GM18498 (cell line): ENCODE measurements around the gene RPL22L1.
"Not testable (repeated sequence)": the region's sequence is repeated elsewhere in the genome, so short reads cannot be mapped to it uniquely, and the experiment has no call there.

Experiments
- ATAC-seq: cut with Tn5 transposase; IDR thresholded peaks from one replicate; pipeline ENCODE4 v1.9.1; 2021; ENCODE audit warnings: mild to moderate bottlenecking, moderate library complexity; ENCODE audit not compliant: unreplicated experiment

Gene RPL22L1

DNA sequence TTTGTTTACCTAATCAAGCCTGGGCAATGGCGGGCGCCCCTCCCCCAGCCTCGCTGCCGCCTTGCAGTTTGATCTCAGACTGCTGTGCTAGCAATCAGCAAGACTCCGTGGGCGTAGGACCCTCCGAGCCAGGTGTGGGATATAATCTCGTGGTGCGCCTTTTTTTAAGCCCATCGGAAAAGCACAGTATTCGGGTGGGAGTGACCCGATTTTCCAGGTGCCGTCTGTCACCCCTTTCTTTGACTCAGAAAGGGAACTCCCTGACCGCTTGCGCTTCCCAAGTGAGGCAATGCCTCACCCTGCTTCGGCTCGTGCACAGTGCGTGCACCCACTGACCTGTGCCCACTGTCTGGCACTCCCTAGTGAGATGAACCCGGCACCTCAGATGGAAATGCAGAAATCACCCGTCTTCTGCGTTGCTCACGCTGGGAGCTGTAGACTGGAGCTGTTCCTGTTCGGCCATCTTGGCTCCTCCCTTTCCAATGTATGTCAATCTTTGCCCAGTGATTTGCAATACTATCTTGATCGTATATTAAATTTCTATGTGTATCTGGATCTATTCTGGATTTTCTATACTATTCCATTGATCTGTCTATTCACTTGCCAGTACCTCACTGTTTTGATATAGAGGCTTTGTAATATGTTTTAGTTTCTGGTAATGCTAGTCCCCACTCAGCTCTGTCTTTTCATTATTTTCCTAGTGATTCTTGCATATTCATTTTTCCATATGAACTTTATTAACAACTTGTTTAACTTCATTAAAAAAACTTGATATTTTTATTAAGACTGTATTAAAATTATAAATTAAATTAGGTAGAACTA, 14.3 kb upstream of the RPL22L1 start:
- not testable (repeated sequence) for ATAC-seq

- ATAC-seq: not testable (repeated sequence)
Measured at GRCh38 chr3:170878688-170879087, 8.7 kb upstream of the RPL22L1 start.

DNA sequence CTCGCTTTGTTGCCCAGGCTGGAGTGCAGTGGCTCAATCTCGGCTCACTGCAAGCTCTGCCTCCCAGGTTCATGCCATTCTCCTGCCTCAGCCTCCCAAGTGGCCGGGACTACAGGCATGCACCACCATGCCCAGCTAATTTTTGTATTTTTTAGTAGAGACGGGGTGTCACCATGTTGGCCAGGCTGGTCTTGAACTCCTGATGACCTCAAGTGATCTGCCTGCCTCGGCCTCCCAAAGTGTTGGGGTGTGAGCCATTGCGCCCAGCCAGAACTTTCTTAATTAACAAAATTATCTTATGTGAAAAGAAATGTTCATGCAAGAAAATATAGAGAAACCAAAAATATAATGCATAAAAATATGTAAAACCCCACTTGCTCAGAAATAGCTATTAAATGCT, 7.3 kb upstream of the RPL22L1 start:
- not testable (repeated sequence) for ATAC-seq

DNA sequence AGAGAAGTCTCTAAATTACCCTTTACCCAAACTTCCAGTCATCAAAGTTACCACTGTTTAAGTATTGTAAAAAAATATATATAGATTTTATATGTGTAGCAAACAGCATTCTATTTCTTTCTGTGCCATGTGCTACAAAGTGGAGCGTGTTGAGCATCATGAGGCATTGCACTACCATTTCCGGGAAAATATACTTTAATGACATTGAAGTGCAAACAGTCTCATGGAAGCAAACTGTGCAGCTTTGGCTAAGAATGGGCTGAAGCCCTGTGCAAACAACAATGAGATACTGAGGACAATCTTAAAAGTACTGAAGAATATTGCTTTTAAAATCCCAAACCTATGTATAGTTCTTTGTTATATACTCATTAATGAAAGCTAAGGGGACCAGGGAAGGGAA, 6.5 kb upstream of the RPL22L1 start:
- no peak for ATAC-seq

DNA sequence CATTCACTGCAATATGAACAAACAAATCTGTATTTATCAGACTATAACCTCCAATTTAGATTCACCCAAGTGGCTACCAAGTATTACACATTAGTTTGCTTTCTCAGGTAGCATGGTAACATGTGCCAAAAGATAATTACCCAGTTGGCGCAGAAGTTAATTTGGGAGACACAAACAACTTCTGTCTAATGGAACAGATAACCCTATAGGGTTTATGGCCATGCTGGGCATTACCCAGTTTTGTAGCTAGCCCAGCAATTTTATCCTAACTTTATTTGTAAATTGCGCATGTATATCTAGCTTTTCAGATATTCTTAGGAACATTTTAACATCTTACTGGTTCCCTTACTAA, 780 bp downstream of the RPL22L1 start:
- ATAC-seq: no peak

DNA sequence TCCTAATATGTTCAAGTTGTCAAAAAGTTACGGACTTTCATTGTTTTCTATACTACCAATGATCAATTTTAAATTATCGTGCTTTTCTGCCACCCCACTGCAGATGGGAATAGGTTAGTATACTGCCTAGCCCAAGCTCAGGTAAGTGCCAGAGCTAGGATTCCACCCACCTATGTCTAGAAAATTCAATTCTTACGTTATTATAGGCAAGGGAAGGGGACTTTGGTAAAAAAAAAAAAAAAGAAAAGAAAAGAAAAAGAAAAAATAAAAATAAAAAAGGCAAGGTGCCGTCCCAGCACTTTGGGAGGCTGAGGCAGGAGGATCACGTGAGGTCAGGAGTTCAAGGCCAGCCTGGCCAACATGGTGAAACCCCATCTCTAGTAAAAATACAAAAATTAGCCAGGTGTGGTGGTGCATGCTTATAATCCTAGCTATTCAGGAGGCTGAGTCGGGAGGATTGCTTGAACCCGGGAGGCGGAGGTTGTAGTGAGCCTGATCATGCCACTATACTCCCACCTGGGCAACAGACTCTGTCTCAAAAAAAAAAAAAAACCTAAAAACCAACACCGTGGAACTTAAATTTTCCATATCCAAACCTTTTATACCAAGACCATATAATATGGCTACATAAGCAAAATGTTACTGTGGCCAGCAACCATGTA, 1.3 kb downstream of the RPL22L1 start:
- ATAC-seq: no peak

GRCh38 chr3:170867143-170867937, 2.7 kb downstream of the RPL22L1 start:
- ATAC-seq: peak; percentile 28

GRCh38 chr3:170866499-170866898, 3.5 kb downstream of the RPL22L1 start:
- no peak for ATAC-seq

DNA sequence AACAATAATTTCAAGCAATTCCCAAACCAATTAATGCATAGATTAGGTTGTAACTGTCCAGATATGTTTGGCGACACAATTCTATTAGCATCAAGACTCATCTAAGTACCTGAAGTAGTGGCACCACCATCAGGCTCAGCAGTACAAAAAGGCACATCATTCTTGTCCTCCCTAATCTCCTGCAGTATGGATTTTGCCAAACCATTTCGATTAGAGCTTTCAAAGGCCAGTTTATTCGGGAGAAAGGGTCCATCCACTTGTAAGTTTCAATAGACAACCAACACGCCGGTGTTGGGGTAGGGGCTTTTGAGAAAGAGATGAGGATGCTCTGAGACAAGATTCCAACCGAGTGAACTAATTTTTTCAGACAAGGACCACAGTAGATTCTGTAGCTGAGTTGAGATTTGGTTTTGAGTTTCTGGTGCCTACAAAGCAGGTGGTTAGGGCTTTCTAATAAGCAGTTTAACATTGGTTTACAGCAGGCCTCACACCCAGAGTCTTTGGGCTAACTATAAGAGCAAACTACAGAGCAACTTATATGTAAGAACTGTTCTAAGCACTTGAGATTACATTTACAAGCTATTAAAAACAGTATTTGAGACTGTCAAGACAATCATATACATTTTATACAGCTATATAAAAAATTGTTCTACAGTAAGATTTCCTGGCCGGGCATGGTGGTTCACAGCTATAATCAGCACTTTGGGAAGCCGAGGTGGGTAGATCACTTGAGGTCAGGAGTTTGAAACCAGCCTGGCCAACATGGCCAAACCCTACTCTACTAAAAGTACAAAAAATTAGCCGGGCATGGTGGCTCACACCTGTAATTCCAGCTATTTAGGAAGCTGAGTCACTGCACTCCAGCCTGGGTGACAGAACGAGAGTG, 4.5 kb downstream of the RPL22L1 start:
- no peak for ATAC-seq

DNA sequence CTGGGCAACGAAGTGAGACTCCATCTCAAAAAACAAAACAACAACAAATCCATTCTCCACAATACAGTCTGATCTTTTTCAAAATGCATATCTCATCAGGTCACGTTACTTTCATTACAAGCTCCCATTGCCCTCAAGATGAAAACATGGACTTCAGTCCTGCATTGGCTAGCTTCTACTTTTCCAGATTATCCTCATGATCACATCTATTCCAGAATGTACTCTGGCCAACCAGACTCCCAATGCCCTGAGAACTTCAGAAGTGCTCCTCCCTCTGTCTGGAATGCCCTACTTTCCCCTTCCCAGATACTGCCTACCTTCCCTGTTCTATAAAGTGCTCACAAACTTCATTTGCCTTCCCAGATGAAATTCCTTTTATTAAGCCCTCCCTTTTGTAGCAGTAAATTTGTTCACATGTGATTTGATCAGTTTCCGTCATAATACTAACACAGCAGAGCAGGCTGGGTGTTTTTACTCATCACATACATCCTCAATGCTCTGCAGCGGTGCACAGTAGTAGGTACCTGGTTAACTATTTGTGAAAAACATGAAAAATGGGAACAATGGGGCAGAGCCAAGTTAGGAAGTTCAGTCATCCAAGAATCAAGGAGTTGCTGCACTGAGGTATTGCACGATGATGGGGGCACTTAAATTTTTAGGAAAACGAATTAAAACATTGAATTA, 5.3 kb downstream of the RPL22L1 start:
- ATAC-seq: no peak

- no peak for ATAC-seq
Measured at GRCh38 chr3:170863816-170864215, 6.2 kb downstream of the RPL22L1 start.

- no peak for ATAC-seq
Measured at GRCh38 chr3:170862618-170863374, 7.2 kb downstream of the RPL22L1 start.

- ATAC-seq: no peak
Measured at GRCh38 chr3:170858599-170858998, 11.4 kb downstream of the RPL22L1 start.

GRCh38 chr3:170852324-170852723, 17.7 kb downstream of the RPL22L1 start:
- ATAC-seq: no peak

DNA sequence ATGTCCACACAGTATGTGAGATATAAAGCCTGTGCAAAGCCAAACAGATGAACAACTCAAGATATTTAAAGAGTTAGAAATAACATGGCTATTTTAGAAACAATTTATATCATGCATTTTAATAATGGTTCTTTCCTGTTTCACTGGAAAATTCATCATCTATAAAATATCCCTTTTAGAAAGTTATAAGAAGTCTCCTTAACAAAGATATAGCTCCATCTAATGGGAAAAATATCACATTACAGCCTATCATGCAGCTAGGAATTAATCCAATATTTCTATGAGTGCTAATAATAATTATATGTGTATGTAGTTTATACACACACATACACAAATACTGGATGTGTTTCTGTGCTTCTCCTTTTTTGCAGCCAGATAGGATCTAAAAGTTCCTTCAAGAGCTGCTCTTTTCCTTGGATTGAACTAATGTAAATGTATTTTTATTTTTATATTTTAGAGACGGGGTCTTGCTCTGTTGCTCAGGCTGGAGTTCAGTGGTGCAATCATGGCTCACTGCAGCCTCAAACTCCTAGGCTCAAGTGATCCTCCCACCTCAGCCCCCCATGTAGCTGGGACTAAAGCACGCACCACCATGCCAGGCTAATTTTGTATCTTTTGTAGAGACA, 21.6 kb downstream of the RPL22L1 start:
- ATAC-seq: no peak

DNA sequence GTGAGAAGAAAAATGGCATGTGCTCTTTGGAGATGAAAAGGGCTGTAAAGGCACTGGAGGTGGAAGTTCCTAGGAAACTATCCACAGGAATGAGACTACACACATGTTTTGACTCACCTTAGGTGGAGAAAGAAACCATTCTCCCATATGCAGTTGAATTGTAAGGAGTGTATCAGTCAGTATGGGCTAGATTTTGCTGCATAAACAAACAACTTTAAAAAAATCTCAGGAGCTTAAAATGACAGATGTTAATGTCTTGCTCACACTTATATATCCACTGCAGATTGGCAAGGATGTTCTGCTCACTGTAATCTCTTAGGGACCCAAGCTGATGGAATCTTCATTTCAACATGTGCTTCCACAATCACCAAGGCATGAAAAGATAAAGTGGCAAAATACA, 25.6 kb downstream of the RPL22L1 start:
- no peak for ATAC-seq

DNA sequence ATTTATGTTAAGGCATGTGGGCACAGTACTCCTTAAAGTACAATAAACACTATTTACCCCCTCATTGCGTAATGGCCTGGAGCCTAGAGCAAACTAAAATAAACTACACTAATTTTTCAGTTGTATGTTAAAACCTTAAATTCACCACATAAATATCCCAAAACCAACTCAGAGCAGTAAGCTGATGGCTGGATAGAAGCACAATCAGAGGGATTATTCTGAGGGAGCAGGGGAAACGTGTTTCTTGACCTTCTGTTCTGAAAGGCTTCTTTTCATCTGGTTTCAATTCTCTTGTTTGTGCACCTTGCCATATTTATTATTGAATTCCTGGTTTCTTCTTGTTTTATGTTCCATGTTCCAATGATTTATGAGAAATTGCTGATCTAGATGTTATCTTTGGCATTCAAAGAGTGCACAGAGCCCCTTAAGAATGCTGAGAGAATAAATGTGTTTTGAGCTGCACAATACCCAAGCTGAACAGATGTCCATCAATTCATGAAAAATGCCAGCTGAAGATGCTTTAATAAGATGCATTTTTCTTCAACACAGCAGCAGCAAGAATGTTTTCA, 29.6 kb downstream of the RPL22L1 start:
- no peak for ATAC-seq

DNA sequence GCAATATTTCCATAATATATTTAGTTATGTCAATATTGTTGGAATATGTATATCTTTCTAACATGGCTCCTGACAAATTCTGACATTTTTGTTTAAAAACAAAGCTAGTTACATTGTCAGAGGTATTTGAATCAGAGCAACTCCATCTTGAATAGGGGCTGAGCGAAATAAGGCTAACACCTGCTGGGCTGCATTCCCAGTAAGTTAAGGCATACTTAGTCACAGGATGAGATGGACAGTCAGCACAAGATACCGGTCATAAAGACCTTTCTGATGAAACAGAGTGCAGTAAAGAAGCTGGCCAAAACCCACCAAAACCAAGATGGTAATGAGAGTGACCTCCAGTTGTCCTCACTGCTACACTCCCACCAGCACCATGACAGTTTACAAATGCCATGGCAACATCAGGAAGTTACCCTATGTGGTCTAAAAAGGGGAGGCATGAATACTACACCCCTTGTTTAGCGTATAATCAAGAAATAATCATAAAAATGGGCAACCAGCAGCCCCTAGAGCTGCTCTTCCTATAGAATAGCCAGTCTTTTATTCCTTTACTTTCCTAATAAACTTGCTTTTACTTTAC, 30.4 kb downstream of the RPL22L1 start:
- no peak for ATAC-seq
